ENCODE results near the gene GHRH.

Gene GHRH

GRCh38 chr20:37261714-37262113 lies at the start of gene GHRH:
TSS of gene GHRH (minus strand) at chr20:37261814. CDS start at chr20:37256889, 4,925 bp downstream.
- no peak for DNase-seq (ENCODE audit: low read depth in 2 of 3, low spot score in 2 of 3)

- no peak for DNase-seq (ENCODE audit: low read depth in 2 of 3, low spot score in 2 of 3)
These were observed 49.3 kb upstream of the GHRH start for GRCh38 chr20:37310951-37311350.

GRCh38 chr20:37309936-37310590 lies 48.4 kb upstream of the GHRH start:
- no peak for DNase-seq (ENCODE audit: low read depth in 2 of 3, low spot score in 2 of 3)

- no peak for DNase-seq (ENCODE audit: low read depth in 2 of 3, low spot score in 2 of 3)
These were observed 47.7 kb upstream of the GHRH start for GRCh38 chr20:37309290-37309689.

GRCh38 chr20:37308086-37309050 lies 46.8 kb upstream of the GHRH start:
- DNase-seq (ENCODE audit: low read depth in 2 of 3, low spot score in 2 of 3), result no peak

GRCh38 chr20:37305839-37306238 lies 44.2 kb upstream of the GHRH start:
- DNase-seq (ENCODE audit: low read depth in 2 of 3, low spot score in 2 of 3), result no peak

GRCh38 chr20:37305079-37305478 lies 43.5 kb upstream of the GHRH start:
- DNase-seq (ENCODE audit: low read depth in 2 of 3, low spot score in 2 of 3), result no peak

- DNase-seq (ENCODE audit: low read depth in 2 of 3, low spot score in 2 of 3), result no peak
These were observed 42.0 kb upstream of the GHRH start for GRCh38 chr20:37303637-37304036.

- no peak for DNase-seq (ENCODE audit: low read depth in 2 of 3, low spot score in 2 of 3)
These were observed 41.4 kb upstream of the GHRH start for GRCh38 chr20:37302981-37303380.

- DNase-seq (ENCODE audit: low read depth in 2 of 3, low spot score in 2 of 3), result no peak
These were observed 39.9 kb upstream of the GHRH start for GRCh38 chr20:37301558-37301957.

- DNase-seq (ENCODE audit: low read depth in 2 of 3, low spot score in 2 of 3), result no peak
These were observed 39.5 kb upstream of the GHRH start for GRCh38 chr20:37301120-37301519.

- no peak for DNase-seq (ENCODE audit: low read depth in 2 of 3, low spot score in 2 of 3)
These were observed 38.3 kb upstream of the GHRH start for GRCh38 chr20:37299718-37300528.

GRCh38 chr20:37298190-37298939 lies 36.8 kb upstream of the GHRH start:
- DNase-seq (ENCODE audit: low read depth in 2 of 3, low spot score in 2 of 3), result no peak

- DNase-seq (ENCODE audit: low read depth in 2 of 3, low spot score in 2 of 3), result no peak
These were observed 35.6 kb upstream of the GHRH start for GRCh38 chr20:37297066-37297736.

- DNase-seq (ENCODE audit: low read depth in 2 of 3, low spot score in 2 of 3), result no peak
These were observed 34.8 kb upstream of the GHRH start for GRCh38 chr20:37296371-37296770.

GRCh38 chr20:37295595-37295994 lies 34.0 kb upstream of the GHRH start:
- no peak for DNase-seq (ENCODE audit: low read depth in 2 of 3, low spot score in 2 of 3)

- DNase-seq (ENCODE audit: low read depth in 2 of 3, low spot score in 2 of 3), result no peak
These were observed 33.4 kb upstream of the GHRH start for GRCh38 chr20:37295001-37295400.

GRCh38 chr20:37294262-37294981 lies 32.8 kb upstream of the GHRH start:
- no peak for DNase-seq (ENCODE audit: low read depth in 2 of 3, low spot score in 2 of 3)

GRCh38 chr20:37293301-37293943 lies 31.8 kb upstream of the GHRH start:
- DNase-seq (ENCODE audit: low read depth in 2 of 3, low spot score in 2 of 3), result no peak
